GM20000 (cell line): ENCODE measurements around the gene LRMDA.

ENCODE experiments used
- DNase-seq: peaks from one replicate; pipeline ENCODE4 v3.0.0; 2012; ENCODE audit warnings: low spot score
- CTCF ChIP-seq: IDR thresholded peaks from 2 replicates; pipeline ENCODE4 v1.5.1; 2012; ENCODE audit warnings: mild to moderate bottlenecking, control low read depth; ENCODE audit errors: extremely low read depth, missing control alignments

LRMDA gene

GRCh38 chr10:75875740-75876139 lies 444.3 kb downstream of the LRMDA start:
- DNase-seq = no peak
- TF ChIP-seq CTCF = no peak

- no peak for DNase-seq
- TF ChIP-seq CTCF = no peak
Measured at GRCh38 chr10:75876710-75877109, 445.3 kb downstream of the LRMDA start.

- TF ChIP-seq CTCF = no peak
Measured at GRCh38 chr10:75877877-75878276, 446.5 kb downstream of the LRMDA start.

GRCh38 chr10:75878586-75878985 lies 447.2 kb downstream of the LRMDA start:
- DNase-seq = no peak
- no peak for TF ChIP-seq CTCF

More at GRCh38 chr10:75877877-75878276, 446.5 kb downstream of the LRMDA start:
- no peak for DNase-seq

GRCh38 chr10:75880031-75880775 lies 448.8 kb downstream of the LRMDA start:
- DNase-seq = no peak
- no peak for TF ChIP-seq CTCF

- DNase-seq = no peak
- TF ChIP-seq CTCF = no peak
Measured at GRCh38 chr10:75883081-75884072, 452.0 kb downstream of the LRMDA start.

- no peak for TF ChIP-seq CTCF
- DNase-seq = no peak
Measured at GRCh38 chr10:75884808-75885207, 453.4 kb downstream of the LRMDA start.
